Central memory CD8-positive, alpha-beta T cell (primary cell): Measurements from ENCODE around the gene GUCY2D.
"Not testable (repeated sequence)": the region's sequence is repeated elsewhere in the genome, so short reads cannot be mapped to it uniquely, and the experiment has no call there.

Experiments used
- ATAC-seq: fragments of 150-1000 bp; cut with Tn5 transposase; replicated peaks from 2 replicates; pipeline ENCODE4 v1.10.0; 2022; ENCODE audit warnings: mild to moderate bottlenecking, moderate FRiP score, moderate number of reproducible peaks; ENCODE audit not compliant: poor library complexity, severe bottlenecking; ENCODE audit errors: extremely low read depth
- DNase-seq, 2 donors: peaks; one replicate each; pipeline ENCODE4 v3.0.0; 2021; ENCODE audit warnings: low spot score in 2 of 2
- H3K27ac Mint-ChIP-seq: one replicate; pipeline ENCODE4 v1.8.0; 2022; ENCODE audit warnings: low read depth, mild to moderate bottlenecking, moderate library complexity, mixed read lengths
- H3K27me3 Mint-ChIP-seq: one replicate; pipeline ENCODE4 v1.8.0; 2022; ENCODE audit warnings: mixed read lengths
- H3K36me3 Mint-ChIP-seq: one replicate; pipeline ENCODE4 v1.8.0; 2022; ENCODE audit warnings: mild to moderate bottlenecking, moderate library complexity, mixed read lengths; ENCODE audit not compliant: insufficient read depth
- H3K4me1 Mint-ChIP-seq: one replicate; pipeline ENCODE4 v1.8.0; 2022; ENCODE audit warnings: mixed read lengths
- H3K4me3 Mint-ChIP-seq: one replicate; pipeline ENCODE4 v1.8.0; 2022; ENCODE audit warnings: mild to moderate bottlenecking, moderate library complexity, mixed read lengths
- H3K9me3 Mint-ChIP-seq: one replicate; pipeline ENCODE4 v1.8.0; 2022; ENCODE audit warnings: mixed read lengths

GUCY2D gene

GRCh38 chr17:8014558-8014850, 12.1 kb downstream of the GUCY2D start:
- no peak overlapping the region for H3K4me3 Mint-ChIP-seq
- ATAC-seq (no peak), DNase-seq (no peak)
- no peaks in the 10 kb centered on the region for H3K36me3 Mint-ChIP-seq
- peaks cover 12% of the 10 kb centered on the region for H3K4me1 Mint-ChIP-seq
- no peak overlapping the region for H3K27ac Mint-ChIP-seq
- peaks cover 52% of the 10 kb centered on the region for H3K27me3 Mint-ChIP-seq
- H3K9me3 Mint-ChIP-seq = no peaks in the 10 kb centered on the region

GRCh38 chr17:8015236-8015956, 13.0 kb downstream of the GUCY2D start:
- Mint-ChIP-seq H3K9me3 (no peaks in the 10 kb centered on the region), H3K36me3 (no peaks in the 10 kb centered on the region), H3K4me3 (no peak overlapping the region), H3K27ac (no peak overlapping the region), H3K4me1 (peaks cover 12% of the 10 kb centered on the region), H3K27me3 (peaks cover 61% of the 10 kb centered on the region)
- DNase-seq (no peak), ATAC-seq (no peak)

- no peak for DNase-seq
- Mint-ChIP-seq H3K9me3 (no peaks in the 10 kb centered on the region), H3K4me3 (peak overlapping the region; percentile 72), H3K4me1 (peaks cover 12% of the 10 kb centered on the region), H3K36me3 (no peaks in the 10 kb centered on the region), H3K27ac (no peak overlapping the region), H3K27me3 (peaks cover 68% of the 10 kb centered on the region)
- no peak for ATAC-seq
Measured at GRCh38 chr17:8015957-8016631, 13.7 kb downstream of the GUCY2D start.

GRCh38 chr17:8016632-8017424, 14.4 kb downstream of the GUCY2D start:
- DNase-seq (no peak), ATAC-seq (peak; percentile 56)
- Mint-ChIP-seq H3K4me1 (peaks cover 12% of the 10 kb centered on the region), H3K4me3 (peak overlapping the region; percentile 72), H3K9me3 (no peaks in the 10 kb centered on the region), H3K36me3 (no peaks in the 10 kb centered on the region), H3K27ac (no peak overlapping the region), H3K27me3 (peaks cover 75% of the 10 kb centered on the region)

GRCh38 chr17:8018436-8018835, 16.0 kb downstream of the GUCY2D start:
- no peaks in the 10 kb centered on the region for H3K36me3 Mint-ChIP-seq
- ATAC-seq (no peak), DNase-seq (no peak)
- H3K9me3 Mint-ChIP-seq = no peaks in the 10 kb centered on the region
- H3K27me3 Mint-ChIP-seq = peaks cover 78% of the 10 kb centered on the region
- no peak overlapping the region for H3K4me3 Mint-ChIP-seq
- peaks cover 12% of the 10 kb centered on the region for H3K4me1 Mint-ChIP-seq
- H3K27ac Mint-ChIP-seq = no peak overlapping the region

GRCh38 chr17:8019166-8019565, 16.8 kb downstream of the GUCY2D start:
- no peak overlapping the region for H3K4me3 Mint-ChIP-seq
- ATAC-seq = no peak
- H3K9me3 Mint-ChIP-seq = no peaks in the 10 kb centered on the region
- H3K27me3 Mint-ChIP-seq = peaks cover 72% of the 10 kb centered on the region
- peaks cover 12% of the 10 kb centered on the region for H3K4me1 Mint-ChIP-seq
- H3K27ac Mint-ChIP-seq = no peak overlapping the region
- no peak for DNase-seq
- H3K36me3 Mint-ChIP-seq = no peaks in the 10 kb centered on the region

GRCh38 chr17:8019665-8020650, 17.5 kb downstream of the GUCY2D start:
- Mint-ChIP-seq H3K4me1 (peaks cover 12% of the 10 kb centered on the region), H3K36me3 (no peaks in the 10 kb centered on the region), H3K4me3 (no peak overlapping the region), H3K27ac (no peak overlapping the region), H3K9me3 (no peaks in the 10 kb centered on the region), H3K27me3 (peaks cover 72% of the 10 kb centered on the region)
- DNase-seq = no peak
- no peak for ATAC-seq

- peaks cover 77% of the 10 kb centered on the region for H3K27me3 Mint-ChIP-seq
- DNase-seq (no peak), ATAC-seq (no peak)
- no peak overlapping the region for H3K4me3 Mint-ChIP-seq
- H3K4me1 Mint-ChIP-seq = peaks cover 11% of the 10 kb centered on the region
- H3K9me3 Mint-ChIP-seq = no peaks in the 10 kb centered on the region
- no peaks in the 10 kb centered on the region for H3K36me3 Mint-ChIP-seq
- H3K27ac Mint-ChIP-seq = no peak overlapping the region
Measured at GRCh38 chr17:8020776-8021564, 18.6 kb downstream of the GUCY2D start.

- Mint-ChIP-seq H3K27ac (no peak overlapping the region), H3K4me1 (peaks cover 3% of the 10 kb centered on the region), H3K36me3 (no peaks in the 10 kb centered on the region), H3K4me3 (no peak overlapping the region), H3K9me3 (no peaks in the 10 kb centered on the region), H3K27me3 (peaks cover 79% of the 10 kb centered on the region)
- no peak for DNase-seq
- no peak for ATAC-seq
Measured at GRCh38 chr17:8021565-8022359, 19.3 kb downstream of the GUCY2D start.

GRCh38 chr17:8022360-8023003, 20.1 kb downstream of the GUCY2D start:
- Mint-ChIP-seq H3K9me3 (no peaks in the 10 kb centered on the region), H3K36me3 (no peaks in the 10 kb centered on the region), H3K4me3 (no peak overlapping the region), H3K27ac (no peak overlapping the region), H3K4me1 (no peaks in the 10 kb centered on the region), H3K27me3 (peaks cover 80% of the 10 kb centered on the region)
- no peak for DNase-seq
- ATAC-seq = no peak

GRCh38 chr17:8024161-8024560, 21.7 kb downstream of the GUCY2D start:
- not testable (repeated sequence) for H3K36me3 Mint-ChIP-seq, H3K27ac Mint-ChIP-seq, H3K9me3 Mint-ChIP-seq, H3K4me1 Mint-ChIP-seq, DNase-seq, H3K4me3 Mint-ChIP-seq, ATAC-seq
- peaks cover 85% of the 10 kb centered on the region for H3K27me3 Mint-ChIP-seq
